H9 (cell line): ENCODE results near the gene NCCRP1. TPM values are rescaled to one million over a fixed set of nuclear protein-coding genes. Genes with fewer than 3 reads are reported as not detected.

ENCODE experiments used
- DNase-seq: peaks from one replicate; pipeline ENCODE4 v3.0.0-alpha.2; 2017
- H2AFZ ChIP-seq: one replicate; pipeline ENCODE4 v1.6.1; 2013; ENCODE audit warnings: mild to moderate bottlenecking, low read length, control low read depth, moderate library complexity
- H2AK5ac ChIP-seq: 2 replicates; pipeline ENCODE4 v1.6.1; 2013; ENCODE audit warnings: low read length, control low read depth, mixed read lengths; ENCODE audit not compliant: insufficient read length
- H2BK120ac ChIP-seq: one replicate; pipeline ENCODE4 v1.6.1; 2013; ENCODE audit warnings: low read depth, mild to moderate bottlenecking, low read length, control low read depth, inconsistent platforms; ENCODE audit not compliant: poor library complexity, severe bottlenecking
- H2BK12ac ChIP-seq: 2 replicates; pipeline ENCODE4 v1.6.1; 2013; ENCODE audit warnings: low read length, control low read depth, mixed read lengths, low read depth; ENCODE audit not compliant: insufficient read length
- H2BK15ac ChIP-seq: 2 replicates; pipeline ENCODE4 v1.6.1; 2013; ENCODE audit warnings: low read depth, low read length, control low read depth
- H2BK20ac ChIP-seq: one replicate; pipeline ENCODE4 v1.6.1; 2013; ENCODE audit warnings: low read depth, mild to moderate bottlenecking, low read length, control low read depth, inconsistent platforms; ENCODE audit not compliant: poor library complexity, severe bottlenecking
- H2BK5ac ChIP-seq: 2 replicates; pipeline ENCODE4 v1.6.1; 2013; ENCODE audit warnings: low read length, control low read depth, mixed read lengths; ENCODE audit not compliant: insufficient read length
- H3K14ac ChIP-seq: 2 replicates; pipeline ENCODE4 v1.6.1; 2013; ENCODE audit warnings: low read length, control low read depth; ENCODE audit not compliant: insufficient read depth
- H3K18ac ChIP-seq: 2 replicates; pipeline ENCODE4 v1.6.1; 2013; ENCODE audit warnings: low read depth, mild to moderate bottlenecking, mixed read lengths, low read length, control low read depth; ENCODE audit not compliant: insufficient read length
- H3K23ac ChIP-seq: 2 replicates; pipeline ENCODE4 v1.6.1; 2013; ENCODE audit warnings: low read length, control low read depth, mixed read lengths, low read depth; ENCODE audit not compliant: insufficient read length
- H3K23me2 ChIP-seq: 2 replicates; pipeline ENCODE4 v1.6.1; 2013; ENCODE audit warnings: low read depth, mild to moderate bottlenecking, mixed read lengths, low read length, control low read depth; ENCODE audit not compliant: insufficient read length, poor library complexity, severe bottlenecking
- H3K27ac ChIP-seq: 2 replicates; pipeline ENCODE4 v1.5.1; 2013; ENCODE audit warnings: low read length, control low read depth, mixed read lengths, low read depth; ENCODE audit not compliant: insufficient read length
- H3K27me3 ChIP-seq: 2 replicates; pipeline ENCODE4 v1.6.1; 2013; ENCODE audit warnings: low read length, control low read depth, inconsistent platforms; ENCODE audit not compliant: insufficient read depth
- H3K4ac ChIP-seq: 2 replicates; pipeline ENCODE4 v1.6.1; 2013; ENCODE audit warnings: low read depth, mild to moderate bottlenecking, control low read depth, inconsistent platforms, low read length, moderate library complexity
- H3K4me1 ChIP-seq: 2 replicates; pipeline ENCODE4 v1.6.1; 2013; ENCODE audit warnings: low read length, control low read depth, inconsistent platforms; ENCODE audit not compliant: insufficient read depth
- H3K4me2 ChIP-seq: 2 replicates; pipeline ENCODE4 v1.6.1; 2013; ENCODE audit warnings: low read length, control low read depth, mixed read lengths; ENCODE audit not compliant: insufficient read length, insufficient read depth
- H3K56ac ChIP-seq: 2 replicates; pipeline ENCODE4 v1.6.1; 2013; ENCODE audit warnings: low read depth, mild to moderate bottlenecking, mixed read lengths, low read length, control low read depth; ENCODE audit not compliant: insufficient read length
- H3K79me1 ChIP-seq: 2 replicates; pipeline ENCODE4 v1.6.1; 2013; ENCODE audit warnings: low read depth, mild to moderate bottlenecking, moderate library complexity, low read length, control low read depth, inconsistent platforms; ENCODE audit not compliant: insufficient read depth, poor library complexity, severe bottlenecking
- H3K79me2 ChIP-seq: 2 replicates; pipeline ENCODE4 v1.6.1; 2013; ENCODE audit warnings: low read length, control low read depth, inconsistent platforms; ENCODE audit not compliant: insufficient read depth
- H3K9ac ChIP-seq: 2 replicates; pipeline ENCODE4 v1.6.1; 2013; ENCODE audit warnings: low read length, control low read depth, mixed read lengths; ENCODE audit not compliant: insufficient read length; ENCODE audit errors: extremely low read depth
- H3K9me3 ChIP-seq: one replicate; pipeline ENCODE4 v1.6.1; 2013; ENCODE audit warnings: low read depth, low read length, inconsistent platforms; ENCODE audit not compliant: control insufficient read depth
- H3T11ph ChIP-seq: one replicate; pipeline ENCODE4 v1.6.1; 2013; ENCODE audit warnings: mild to moderate bottlenecking, low read length, control low read depth, inconsistent platforms
- H4K20me1 ChIP-seq: one replicate; pipeline ENCODE4 v1.6.1; 2013; ENCODE audit not compliant: control insufficient read depth, insufficient read length, insufficient read depth
- H4K5ac ChIP-seq: 2 replicates; pipeline ENCODE4 v1.6.1; 2013; ENCODE audit warnings: low read depth, mild to moderate bottlenecking, mixed read lengths, low read length, control low read depth; ENCODE audit not compliant: insufficient read length
- H4K8ac ChIP-seq: replicated peaks from 2 replicates; pipeline ENCODE4 v1.6.1; 2013; ENCODE audit warnings: low read length, control low read depth, mixed read lengths, low read depth; ENCODE audit not compliant: insufficient read length
- H4K91ac ChIP-seq: 2 replicates; pipeline ENCODE4 v1.6.1; 2013; ENCODE audit warnings: low read depth, mild to moderate bottlenecking, moderate library complexity, mixed read lengths, low read length, control low read depth; ENCODE audit not compliant: insufficient read length
- H3K27ac Mint-ChIP-seq, 3 experiments: 2 replicates in 2 of 3; 3 replicates in 1 of 3; pipeline ENCODE4 v1.8.0; 2020 to 2021; ENCODE audit warnings: mixed read lengths in 3 of 3, mild to moderate bottlenecking in 1 of 3, moderate library complexity in 1 of 3
- H3K27me3 Mint-ChIP-seq: 2 replicates; pipeline ENCODE4 v1.8.0; 2021; ENCODE audit warnings: low read depth, mild to moderate bottlenecking, moderate library complexity, mixed read lengths
- H3K36me3 Mint-ChIP-seq, 3 experiments: 2 replicates in 2 of 3; 3 replicates in 1 of 3; pipeline ENCODE4 v1.8.0; 2020 to 2021; ENCODE audit warnings: low read depth in 3 of 3, mixed read lengths in 3 of 3; ENCODE audit not compliant: insufficient read depth in 1 of 3
- H3K4me1 Mint-ChIP-seq, 2 experiments: 2 replicates each; pipeline ENCODE4 v1.8.0; 2020; ENCODE audit warnings: mixed read lengths in 2 of 2
- H3K4me3 Mint-ChIP-seq, 2 experiments: 2 replicates in 1 of 2; 3 replicates in 1 of 2; pipeline ENCODE4 v1.8.0; 2020 to 2021; ENCODE audit warnings: mild to moderate bottlenecking in 2 of 2, mixed read lengths in 2 of 2, moderate library complexity in 1 of 2
- H3K9me3 Mint-ChIP-seq, 2 experiments: 2 replicates in 1 of 2; 3 replicates in 1 of 2; pipeline ENCODE4 v1.8.0; 2020; ENCODE audit warnings: mild to moderate bottlenecking in 2 of 2, mixed read lengths in 2 of 2, moderate library complexity in 1 of 2
- WGBS: extraction: QIAGEN DNeasy Blood & Tissue Kit; methylation state at CpG from one replicate; pipeline ENCODE4 v1.1.7; 2013; ENCODE audit warnings: missing lambda C conversion rate, low lambda C conversion rate, mixed read lengths; ENCODE audit not compliant: insufficient read length; ENCODE audit errors: extremely low coverage; 5-methylcytosine and 5-hydroxymethylcytosine counted together
- total RNA-seq: library from RNA; stranded (reverse); gene quantifications from 2 replicates; pipeline ENCODE4 v1.2.1, GENCODE V29; 2021
- TF ChIP-seq, protein P1 (sequence below): fragments of 200-600 bp; sonication (generic); conservative IDR thresholded peaks from 3 replicates; pipeline ENCODE4 v1.8.0; 2021; ENCODE audit warnings: antibody characterized with exemption, mild to moderate bottlenecking

Gene NCCRP1
- total RNA-seq, 1 experiment from 2014 or later = 1.9 TPM

DNA sequence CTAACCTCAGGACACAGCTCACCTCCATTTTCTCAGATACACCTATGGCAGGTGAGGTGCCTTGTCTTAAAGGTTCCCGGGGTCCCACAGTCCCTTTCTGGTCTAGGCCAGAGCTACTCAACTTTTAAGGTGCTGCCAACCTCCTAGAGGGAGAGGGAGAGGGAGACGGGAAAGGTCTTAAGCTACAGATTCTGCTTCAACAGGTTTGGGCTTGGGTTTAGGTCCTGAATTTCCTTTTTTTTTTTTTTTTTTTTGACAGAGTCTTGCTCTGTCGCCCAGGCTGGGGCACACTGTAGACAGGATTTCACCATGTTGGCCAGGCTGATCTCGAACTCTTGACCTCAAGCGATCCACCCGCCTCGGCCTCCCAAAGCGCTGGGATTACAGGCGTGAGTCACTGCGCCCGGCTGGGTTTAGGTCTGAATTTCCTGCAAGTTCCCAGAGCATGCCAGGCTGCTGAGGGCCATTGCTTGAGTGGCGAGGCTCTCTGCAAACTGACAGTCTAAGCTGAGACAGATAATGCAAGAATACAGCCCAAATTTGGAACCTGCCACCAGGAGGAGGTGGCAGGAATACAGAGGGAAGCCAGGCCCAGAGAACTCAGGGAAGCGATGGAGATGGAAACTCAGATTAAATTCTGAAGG lies 15.1 kb downstream of the NCCRP1 start:
- Histone ChIP-seq H4K8ac (no peak overlapping the region), H3K23me2 (no peaks in the 10 kb centered on the region), H3K23ac (no peak overlapping the region), H2BK15ac (no peak overlapping the region), H3K79me1 (no peaks in the 10 kb centered on the region), H3K9ac (no peak overlapping the region), H3K27me3 (no peaks in the 10 kb centered on the region), H4K91ac (no peak overlapping the region), H2BK12ac (no peak overlapping the region), H3K4me2 (no peak overlapping the region), H3K9me3 (no peaks in the 10 kb centered on the region), H2BK20ac (no peak overlapping the region), H4K20me1 (no peaks in the 10 kb centered on the region), H3K14ac (no peak overlapping the region; the same call in 1 of the 2 replicates), H3K4ac (no peak overlapping the region), H2AK5ac (no peak overlapping the region), H3K27ac (no peak overlapping the region), H4K5ac (no peak overlapping the region), H3K4me1 (no peaks in the 10 kb centered on the region), H3K79me2 (no peaks in the 10 kb centered on the region), H3K56ac (no peak overlapping the region), H2BK120ac (no peak overlapping the region), H2AFZ (no peak overlapping the region), H3T11ph (no peak overlapping the region), H3K18ac (no peak overlapping the region), H2BK5ac (no peak overlapping the region)
- Mint-ChIP-seq H3K9me3 (peaks cover 7 to 9% of the 10 kb centered on the region in 2 experiments; a peak in 4 of 5 replicates), H3K4me1 (no peaks in the 10 kb centered on the region), H3K36me3 (no peaks in the 10 kb centered on the region), H3K27me3 (peaks cover 15% of the 10 kb centered on the region), H3K4me3 (peak overlapping the region in 1 of 2 experiments; percentile 5; a peak in 1 of 5 replicates), H3K27ac (no peak overlapping the region)
- WGBS = no CpG with 5 or more reads among the region's 13 CpGs
- no peak for DNase-seq
- TF ChIP-seq, protein P1, sequence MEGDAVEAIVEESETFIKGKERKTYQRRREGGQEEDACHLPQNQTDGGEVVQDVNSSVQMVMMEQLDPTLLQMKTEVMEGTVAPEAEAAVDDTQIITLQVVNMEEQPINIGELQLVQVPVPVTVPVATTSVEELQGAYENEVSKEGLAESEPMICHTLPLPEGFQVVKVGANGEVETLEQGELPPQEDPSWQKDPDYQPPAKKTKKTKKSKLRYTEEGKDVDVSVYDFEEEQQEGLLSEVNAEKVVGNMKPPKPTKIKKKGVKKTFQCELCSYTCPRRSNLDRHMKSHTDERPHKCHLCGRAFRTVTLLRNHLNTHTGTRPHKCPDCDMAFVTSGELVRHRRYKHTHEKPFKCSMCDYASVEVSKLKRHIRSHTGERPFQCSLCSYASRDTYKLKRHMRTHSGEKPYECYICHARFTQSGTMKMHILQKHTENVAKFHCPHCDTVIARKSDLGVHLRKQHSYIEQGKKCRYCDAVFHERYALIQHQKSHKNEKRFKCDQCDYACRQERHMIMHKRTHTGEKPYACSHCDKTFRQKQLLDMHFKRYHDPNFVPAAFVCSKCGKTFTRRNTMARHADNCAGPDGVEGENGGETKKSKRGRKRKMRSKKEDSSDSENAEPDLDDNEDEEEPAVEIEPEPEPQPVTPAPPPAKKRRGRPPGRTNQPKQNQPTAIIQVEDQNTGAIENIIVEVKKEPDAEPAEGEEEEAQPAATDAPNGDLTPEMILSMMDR = no peak
